ENCODE measurements around the gene WRAP73.
A peak's percentile ranks its signal among the peaks of the same experiment; 100 is the strongest.

WRAP73 gene

DNA sequence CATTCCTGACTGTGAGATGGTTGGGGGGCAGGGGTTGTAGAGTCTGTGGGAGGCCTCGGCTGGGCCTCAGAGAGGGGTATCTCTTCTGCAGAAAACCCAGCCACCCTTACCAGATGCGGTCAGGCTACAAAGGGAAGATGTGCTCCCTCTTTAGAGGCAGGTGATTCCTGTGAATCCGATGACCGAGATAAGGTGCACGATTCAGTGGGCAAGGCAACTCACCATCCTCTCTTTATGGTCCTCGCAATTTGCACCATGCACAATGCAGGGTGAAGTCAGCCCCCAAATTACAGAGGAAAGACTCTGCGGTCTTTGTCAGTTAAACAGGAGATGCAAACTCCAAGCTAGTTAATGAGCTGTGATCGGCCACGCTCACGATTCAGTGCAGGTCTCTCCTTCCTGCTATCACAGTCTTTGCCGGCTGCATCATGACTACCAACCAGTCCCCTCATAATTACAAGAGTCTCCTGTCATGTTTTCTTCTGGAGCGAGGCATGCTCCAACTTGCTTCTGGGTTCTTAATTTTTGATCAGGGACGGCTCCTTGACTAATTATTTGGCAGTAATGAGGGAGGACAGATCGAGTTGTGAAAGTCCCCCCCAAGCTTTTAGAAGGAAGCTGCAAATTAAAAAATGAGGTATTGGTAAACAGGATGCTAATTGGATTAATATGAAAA is 14.9 kb upstream of the WRAP73 start:
- H3K4me1 Mint-ChIP-seq, result peaks cover 4% of the 10 kb centered on the region
- no peak overlapping the region for H3K27ac Mint-ChIP-seq
- H3K27me3 Mint-ChIP-seq, result peaks cover 9% of the 10 kb centered on the region
- no peak for ATAC-seq
- no peaks in the 10 kb centered on the region for H3K36me3 Mint-ChIP-seq (ENCODE audit: low read depth)
- no peaks in the 10 kb centered on the region for H3K9me3 Mint-ChIP-seq
- DNase-seq, result no peak
- H3K4me3 Mint-ChIP-seq, result no peak overlapping the region

GRCh38 chr1:3663999-3664699 is 14.2 kb upstream of the WRAP73 start:
- Mint-ChIP-seq H3K4me1 (peaks cover 4% of the 10 kb centered on the region), H3K27ac (no peak overlapping the region), H3K9me3 (no peaks in the 10 kb centered on the region), H3K36me3 (ENCODE audit: low read depth) (no peaks in the 10 kb centered on the region), H3K4me3 (no peak overlapping the region), H3K27me3 (peaks cover 9% of the 10 kb centered on the region)
- ATAC-seq, result no peak
- no peak for DNase-seq

- no peak for ATAC-seq
- peaks cover 4% of the 10 kb centered on the region for H3K4me1 Mint-ChIP-seq
- peaks cover 14% of the 10 kb centered on the region for H3K27me3 Mint-ChIP-seq
- no peak overlapping the region for H3K4me3 Mint-ChIP-seq
- H3K27ac Mint-ChIP-seq, result no peak overlapping the region
- H3K36me3 Mint-ChIP-seq (ENCODE audit: low read depth), result no peaks in the 10 kb centered on the region
- no peak for DNase-seq
- H3K9me3 Mint-ChIP-seq, result no peaks in the 10 kb centered on the region
Observed at GRCh38 chr1:3662080-3662671, 12.3 kb upstream of the WRAP73 start.

DNA sequence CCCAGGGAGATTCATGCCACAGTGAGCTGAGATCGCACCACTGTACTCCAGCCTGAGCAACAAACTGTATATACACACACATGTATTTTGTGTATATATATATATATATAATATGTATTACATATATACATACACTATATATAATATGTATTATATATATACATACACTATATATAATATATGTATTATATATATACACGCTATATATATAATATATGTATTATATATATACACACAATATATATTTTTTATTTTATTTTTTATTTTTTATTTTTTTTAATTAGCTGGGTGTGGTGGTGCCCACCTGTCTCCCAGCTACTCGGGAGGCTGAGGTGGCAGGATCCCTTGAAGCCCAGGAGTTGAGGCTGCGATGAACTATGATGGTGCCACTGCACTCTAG is 11.7 kb upstream of the WRAP73 start:
- peaks cover 15% of the 10 kb centered on the region for H3K27me3 Mint-ChIP-seq
- no peaks in the 10 kb centered on the region for H3K36me3 Mint-ChIP-seq (ENCODE audit: low read depth)
- H3K27ac Mint-ChIP-seq, result no peak overlapping the region
- ATAC-seq (no peak), DNase-seq (no peak)
- H3K4me3 Mint-ChIP-seq, result no peak overlapping the region
- peaks cover 7% of the 10 kb centered on the region for H3K4me1 Mint-ChIP-seq
- no peaks in the 10 kb centered on the region for H3K9me3 Mint-ChIP-seq

DNA sequence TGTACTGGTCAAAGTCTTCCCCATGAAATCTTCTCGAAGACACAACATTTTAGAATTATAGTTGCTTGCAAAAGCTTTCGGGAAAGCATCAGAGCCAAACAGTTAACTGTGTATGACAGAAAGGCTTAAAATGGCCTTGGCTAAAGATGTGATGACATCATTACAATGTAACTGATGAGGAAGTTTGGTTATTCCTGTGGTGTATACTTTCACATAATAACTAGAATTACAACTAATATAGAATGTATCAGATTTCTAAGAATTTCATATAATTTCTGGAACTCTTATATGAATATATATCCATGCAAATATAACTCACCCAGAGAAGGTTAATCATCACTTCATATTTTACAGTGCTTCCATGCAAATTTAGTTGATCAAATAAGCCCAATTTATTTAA is 10.8 kb upstream of the WRAP73 start:
- Mint-ChIP-seq H3K9me3 (no peaks in the 10 kb centered on the region), H3K36me3 (ENCODE audit: low read depth) (no peaks in the 10 kb centered on the region), H3K4me3 (no peak overlapping the region), H3K27ac (no peak overlapping the region), H3K4me1 (peaks cover 12% of the 10 kb centered on the region), H3K27me3 (peaks cover 19% of the 10 kb centered on the region)
- DNase-seq, result no peak
- ATAC-seq, result peak; percentile 21

DNA sequence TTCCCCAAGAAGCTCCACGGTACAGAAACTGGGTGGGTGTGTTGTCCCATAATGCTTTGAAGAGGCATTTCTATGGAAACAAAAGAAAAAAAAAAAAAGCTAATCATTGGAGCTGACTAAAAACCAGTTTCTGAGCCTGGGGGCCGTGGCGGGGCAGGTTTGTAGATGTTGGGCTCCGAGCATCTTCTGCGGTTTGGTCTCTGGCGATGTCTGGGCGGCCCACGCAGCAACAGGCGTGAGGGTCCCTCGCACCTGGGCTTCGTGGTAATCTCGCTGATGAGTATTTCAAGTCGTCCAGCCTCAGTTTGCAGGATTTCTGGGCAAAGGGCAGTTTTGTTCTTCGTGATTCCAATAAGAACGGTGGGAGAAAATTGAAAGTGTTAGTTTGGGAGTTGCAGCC is 9.2 kb upstream of the WRAP73 start:
- Mint-ChIP-seq H3K27me3 (peaks cover 34% of the 10 kb centered on the region), H3K27ac (no peak overlapping the region), H3K4me3 (no peak overlapping the region), H3K4me1 (peaks cover 12% of the 10 kb centered on the region), H3K36me3 (ENCODE audit: low read depth) (no peaks in the 10 kb centered on the region), H3K9me3 (no peaks in the 10 kb centered on the region)
- ATAC-seq, result no peak
- DNase-seq, result no peak

DNA sequence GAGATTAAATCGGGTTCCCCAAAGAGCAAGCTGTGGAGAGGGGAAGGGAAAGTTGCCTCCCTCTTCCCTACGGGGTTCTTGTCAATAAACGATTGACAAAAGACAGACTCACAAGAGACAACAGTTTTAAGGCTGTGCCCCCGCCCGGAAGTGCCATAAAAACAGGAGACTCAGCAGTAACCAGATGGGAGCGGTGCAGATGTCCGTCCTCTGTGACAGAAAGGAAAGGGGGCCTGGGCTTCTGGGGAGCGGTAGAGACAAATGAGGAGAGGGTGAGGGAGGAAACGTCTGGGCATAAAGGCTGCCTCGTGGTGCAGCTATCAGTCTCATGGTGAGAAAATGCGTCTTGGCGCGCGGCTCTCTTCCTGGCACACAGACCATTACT is 8.3 kb upstream of the WRAP73 start:
- Mint-ChIP-seq H3K9me3 (no peaks in the 10 kb centered on the region), H3K27ac (no peak overlapping the region), H3K4me1 (peaks cover 14% of the 10 kb centered on the region), H3K4me3 (no peak overlapping the region), H3K36me3 (ENCODE audit: low read depth) (no peaks in the 10 kb centered on the region), H3K27me3 (peaks cover 43% of the 10 kb centered on the region)
- DNase-seq, result no peak
- no peak for ATAC-seq

GRCh38 chr1:3657578-3658230 is 7.8 kb upstream of the WRAP73 start:
- ATAC-seq (peak; percentile 31), DNase-seq (no peak)
- peaks cover 14% of the 10 kb centered on the region for H3K4me1 Mint-ChIP-seq
- no peak overlapping the region for H3K4me3 Mint-ChIP-seq
- H3K9me3 Mint-ChIP-seq, result no peaks in the 10 kb centered on the region
- H3K36me3 Mint-ChIP-seq (ENCODE audit: low read depth), result no peaks in the 10 kb centered on the region
- H3K27ac Mint-ChIP-seq, result no peak overlapping the region
- H3K27me3 Mint-ChIP-seq, result peaks cover 46% of the 10 kb centered on the region

- ATAC-seq, result no peak
- H3K4me3 Mint-ChIP-seq, result no peak overlapping the region
- H3K4me1 Mint-ChIP-seq, result peaks cover 14% of the 10 kb centered on the region
Observed at GRCh38 chr1:3657096-3657475, 7.2 kb upstream of the WRAP73 start.

GRCh38 chr1:3656450-3657095 is 6.7 kb upstream of the WRAP73 start:
- no peaks in the 10 kb centered on the region for H3K9me3 Mint-ChIP-seq
- H3K27ac Mint-ChIP-seq, result no peak overlapping the region
- no peak overlapping the region for H3K4me3 Mint-ChIP-seq
- H3K4me1 Mint-ChIP-seq, result peaks cover 14% of the 10 kb centered on the region
- no peaks in the 10 kb centered on the region for H3K36me3 Mint-ChIP-seq (ENCODE audit: low read depth)
- H3K27me3 Mint-ChIP-seq, result peaks cover 44% of the 10 kb centered on the region
- peak; percentile 54 for ATAC-seq
- DNase-seq, result no peak

More at GRCh38 chr1:3657096-3657475, 7.2 kb upstream of the WRAP73 start:
- no peak for DNase-seq
- no peak overlapping the region for H3K27ac Mint-ChIP-seq
- H3K27me3 Mint-ChIP-seq, result peaks cover 44% of the 10 kb centered on the region
- no peaks in the 10 kb centered on the region for H3K36me3 Mint-ChIP-seq (ENCODE audit: low read depth)
- H3K9me3 Mint-ChIP-seq, result no peaks in the 10 kb centered on the region

GRCh38 chr1:3654549-3655281 is 4.8 kb upstream of the WRAP73 start:
- ATAC-seq (no peak), DNase-seq (no peak)
- Mint-ChIP-seq H3K27ac (no peak overlapping the region), H3K9me3 (no peaks in the 10 kb centered on the region), H3K4me1 (peaks cover 20% of the 10 kb centered on the region), H3K27me3 (peaks cover 53% of the 10 kb centered on the region), H3K4me3 (no peak overlapping the region), H3K36me3 (ENCODE audit: low read depth) (no peaks in the 10 kb centered on the region)

GRCh38 chr1:3653286-3653618 is 3.3 kb upstream of the WRAP73 start:
- Mint-ChIP-seq H3K9me3 (no peaks in the 10 kb centered on the region), H3K4me1 (peaks cover 30% of the 10 kb centered on the region), H3K27me3 (peaks cover 50% of the 10 kb centered on the region), H3K4me3 (no peak overlapping the region), H3K27ac (no peak overlapping the region), H3K36me3 (ENCODE audit: low read depth) (no peaks in the 10 kb centered on the region)
- DNase-seq (no peak), ATAC-seq (no peak)

- DNase-seq, result no peak
- Mint-ChIP-seq H3K36me3 (ENCODE audit: low read depth) (no peaks in the 10 kb centered on the region), H3K4me1 (peaks cover 36% of the 10 kb centered on the region), H3K27ac (no peak overlapping the region), H3K27me3 (peaks cover 48% of the 10 kb centered on the region), H3K4me3 (no peak overlapping the region), H3K9me3 (no peaks in the 10 kb centered on the region)
- no peak for ATAC-seq
Observed at GRCh38 chr1:3652548-3653285, 2.8 kb upstream of the WRAP73 start.
